ENCODE data around the gene FBXL17.

- no peak for TF ChIP-seq POLR2A (IDR thresholded peaks at IDR 0.05)
- no peak for TF ChIP-seq CTCF (IDR thresholded peaks at IDR 0.05)
Measured at GRCh38 chr5:107831612-107832395, 550.1 kb downstream of the FBXL17 start.

Measured in Peyer's patch (tissue), 4 donors.